HL-60 (cell line): ENCODE data around the gene SGSM1.
"Not testable (repeated sequence)": the region's sequence is repeated elsewhere in the genome, so short reads cannot be mapped to it uniquely, and the experiment has no call there.

Experiments
- DNase-seq, 2 experiments: peaks; one replicate each; pipeline ENCODE4 v3.0.0-alpha.2; 2010 to 2020; ENCODE audit warnings: low read depth in 1 of 2, low spot score in 1 of 2
- H3K27ac ChIP-seq: fragments of 250-450 bp; sonication (Bioruptor Pico); replicated peaks from 2 replicates; pipeline ENCODE4 v1.5.1; 2020; ENCODE audit warnings: mild to moderate bottlenecking, moderate library complexity
- H3K27me3 ChIP-seq: fragments of 250-450 bp; sonication (Bioruptor Pico); 2 replicates; pipeline ENCODE4 v1.5.1; 2021; ENCODE audit warnings: mild to moderate bottlenecking, moderate library complexity; ENCODE audit not compliant: insufficient read depth, poor library complexity, severe bottlenecking
- H3K4me3 ChIP-seq: replicated peaks from 2 replicates; pipeline ENCODE4 v1.5.1; 2011; ENCODE audit warnings: mild to moderate bottlenecking, control low read depth, low read length; ENCODE audit not compliant: insufficient read depth
- GABPA ChIP-seq: IDR thresholded peaks from 2 replicates; pipeline ENCODE4 v1.6.1; 2012; ENCODE audit warnings: low read depth
- POLR2AphosphoS5 ChIP-seq: IDR thresholded peaks from 2 replicates; pipeline ENCODE4 v1.6.1; 2012; ENCODE audit warnings: low read depth
- SPI1 ChIP-seq: IDR thresholded peaks from 2 replicates; pipeline ENCODE4 v1.6.1; 2012; ENCODE audit warnings: low read depth, mild to moderate bottlenecking, borderline replicate concordance
- TF ChIP-seq, protein P1 (sequence below): IDR thresholded peaks from one replicate; pipeline ENCODE4 v1.5.1; 2011; ENCODE audit warnings: low read length, control low read depth, inconsistent platforms; ENCODE audit not compliant: insufficient read depth
- TF ChIP-seq, protein P2 (sequence below): IDR thresholded peaks from 2 replicates; pipeline ENCODE4 v1.6.1; 2012; ENCODE audit warnings: low read depth; ENCODE audit not compliant: insufficient replicate concordance

SGSM1 gene

DNA sequence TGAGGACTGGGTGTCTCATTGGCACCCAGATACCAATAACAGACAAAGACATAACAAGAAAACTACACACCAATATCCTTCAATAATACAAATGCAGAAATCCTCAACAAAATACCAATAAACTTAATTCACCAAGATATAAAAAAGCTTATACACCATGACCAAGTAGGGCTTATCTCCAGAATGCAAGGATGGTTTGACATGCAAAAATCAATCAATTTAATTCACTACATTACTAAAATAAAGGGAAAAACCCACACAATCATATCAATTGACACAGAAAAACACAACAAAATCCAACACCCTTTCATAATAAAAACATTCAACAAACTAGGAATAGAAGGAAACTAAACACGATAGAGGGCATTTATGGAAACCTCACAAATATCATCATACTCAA is 99.9 kb downstream of the SGSM1 start:
- no peak for DNase-seq
- TF ChIP-seq, protein P1, sequence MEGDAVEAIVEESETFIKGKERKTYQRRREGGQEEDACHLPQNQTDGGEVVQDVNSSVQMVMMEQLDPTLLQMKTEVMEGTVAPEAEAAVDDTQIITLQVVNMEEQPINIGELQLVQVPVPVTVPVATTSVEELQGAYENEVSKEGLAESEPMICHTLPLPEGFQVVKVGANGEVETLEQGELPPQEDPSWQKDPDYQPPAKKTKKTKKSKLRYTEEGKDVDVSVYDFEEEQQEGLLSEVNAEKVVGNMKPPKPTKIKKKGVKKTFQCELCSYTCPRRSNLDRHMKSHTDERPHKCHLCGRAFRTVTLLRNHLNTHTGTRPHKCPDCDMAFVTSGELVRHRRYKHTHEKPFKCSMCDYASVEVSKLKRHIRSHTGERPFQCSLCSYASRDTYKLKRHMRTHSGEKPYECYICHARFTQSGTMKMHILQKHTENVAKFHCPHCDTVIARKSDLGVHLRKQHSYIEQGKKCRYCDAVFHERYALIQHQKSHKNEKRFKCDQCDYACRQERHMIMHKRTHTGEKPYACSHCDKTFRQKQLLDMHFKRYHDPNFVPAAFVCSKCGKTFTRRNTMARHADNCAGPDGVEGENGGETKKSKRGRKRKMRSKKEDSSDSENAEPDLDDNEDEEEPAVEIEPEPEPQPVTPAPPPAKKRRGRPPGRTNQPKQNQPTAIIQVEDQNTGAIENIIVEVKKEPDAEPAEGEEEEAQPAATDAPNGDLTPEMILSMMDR, result no peak
- TF ChIP-seq, protein P2, sequence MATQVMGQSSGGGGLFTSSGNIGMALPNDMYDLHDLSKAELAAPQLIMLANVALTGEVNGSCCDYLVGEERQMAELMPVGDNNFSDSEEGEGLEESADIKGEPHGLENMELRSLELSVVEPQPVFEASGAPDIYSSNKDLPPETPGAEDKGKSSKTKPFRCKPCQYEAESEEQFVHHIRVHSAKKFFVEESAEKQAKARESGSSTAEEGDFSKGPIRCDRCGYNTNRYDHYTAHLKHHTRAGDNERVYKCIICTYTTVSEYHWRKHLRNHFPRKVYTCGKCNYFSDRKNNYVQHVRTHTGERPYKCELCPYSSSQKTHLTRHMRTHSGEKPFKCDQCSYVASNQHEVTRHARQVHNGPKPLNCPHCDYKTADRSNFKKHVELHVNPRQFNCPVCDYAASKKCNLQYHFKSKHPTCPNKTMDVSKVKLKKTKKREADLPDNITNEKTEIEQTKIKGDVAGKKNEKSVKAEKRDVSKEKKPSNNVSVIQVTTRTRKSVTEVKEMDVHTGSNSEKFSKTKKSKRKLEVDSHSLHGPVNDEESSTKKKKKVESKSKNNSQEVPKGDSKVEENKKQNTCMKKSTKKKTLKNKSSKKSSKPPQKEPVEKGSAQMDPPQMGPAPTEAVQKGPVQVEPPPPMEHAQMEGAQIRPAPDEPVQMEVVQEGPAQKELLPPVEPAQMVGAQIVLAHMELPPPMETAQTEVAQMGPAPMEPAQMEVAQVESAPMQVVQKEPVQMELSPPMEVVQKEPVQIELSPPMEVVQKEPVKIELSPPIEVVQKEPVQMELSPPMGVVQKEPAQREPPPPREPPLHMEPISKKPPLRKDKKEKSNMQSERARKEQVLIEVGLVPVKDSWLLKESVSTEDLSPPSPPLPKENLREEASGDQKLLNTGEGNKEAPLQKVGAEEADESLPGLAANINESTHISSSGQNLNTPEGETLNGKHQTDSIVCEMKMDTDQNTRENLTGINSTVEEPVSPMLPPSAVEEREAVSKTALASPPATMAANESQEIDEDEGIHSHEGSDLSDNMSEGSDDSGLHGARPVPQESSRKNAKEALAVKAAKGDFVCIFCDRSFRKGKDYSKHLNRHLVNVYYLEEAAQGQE, result no peak
- no peak for TF ChIP-seq GABPA
- no peak for TF ChIP-seq SPI1
- TF ChIP-seq POLR2AphosphoS5, result no peak
- Histone ChIP-seq H3K27ac (no peak overlapping the region), H3K27me3 (no peaks in the 10 kb centered on the region), H3K4me3 (no peak overlapping the region)

DNA sequence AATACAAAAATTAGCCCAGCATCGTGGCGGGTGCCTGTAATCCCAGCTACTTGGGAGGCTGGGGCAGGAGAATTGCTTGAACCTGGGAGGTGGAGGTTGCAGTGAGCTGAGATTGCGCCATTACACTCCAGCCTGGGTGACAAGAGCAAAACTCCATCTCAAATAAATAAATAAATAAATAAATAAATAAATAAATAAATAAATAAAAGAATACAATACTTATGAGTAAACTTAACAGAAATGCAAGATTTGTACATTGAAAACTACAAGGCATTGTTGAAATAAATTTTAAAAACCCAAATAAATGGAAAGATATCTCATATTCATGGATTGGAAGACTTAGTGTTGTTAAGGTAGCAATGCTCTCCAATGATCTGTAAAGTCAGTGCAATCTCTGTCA is 101.1 kb downstream of the SGSM1 start:
- not testable (repeated sequence) for H3K27me3 ChIP-seq, DNase-seq, H3K27ac ChIP-seq, H3K4me3 ChIP-seq

DNA sequence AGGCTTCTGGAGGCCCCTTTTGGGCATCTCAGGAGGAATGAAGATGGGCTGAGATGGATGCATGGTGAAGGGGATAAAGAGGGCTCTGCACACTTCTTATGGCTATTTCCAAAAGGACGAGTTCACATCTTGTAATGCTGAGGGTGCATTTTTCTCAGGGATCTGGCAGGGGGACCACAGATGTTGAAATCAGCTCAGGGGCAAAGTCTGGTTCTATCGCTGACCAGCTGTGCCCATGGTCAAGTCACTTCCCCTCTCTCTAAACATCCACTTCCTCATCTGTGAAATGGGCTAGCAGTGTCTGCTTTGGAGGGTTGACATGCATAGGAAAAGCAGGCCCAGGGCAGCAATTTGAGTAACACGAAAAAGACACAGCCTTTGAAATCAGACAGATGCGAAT is 114.0 kb downstream of the SGSM1 start:
- no peak for DNase-seq
- Histone ChIP-seq H3K27me3 (no peaks in the 10 kb centered on the region), H3K27ac (no peak overlapping the region), H3K4me3 (no peak overlapping the region)
- TF ChIP-seq POLR2AphosphoS5 (no peak), SPI1 (peak; percentile 55; the same call in 1 of the 2 replicates)

DNA sequence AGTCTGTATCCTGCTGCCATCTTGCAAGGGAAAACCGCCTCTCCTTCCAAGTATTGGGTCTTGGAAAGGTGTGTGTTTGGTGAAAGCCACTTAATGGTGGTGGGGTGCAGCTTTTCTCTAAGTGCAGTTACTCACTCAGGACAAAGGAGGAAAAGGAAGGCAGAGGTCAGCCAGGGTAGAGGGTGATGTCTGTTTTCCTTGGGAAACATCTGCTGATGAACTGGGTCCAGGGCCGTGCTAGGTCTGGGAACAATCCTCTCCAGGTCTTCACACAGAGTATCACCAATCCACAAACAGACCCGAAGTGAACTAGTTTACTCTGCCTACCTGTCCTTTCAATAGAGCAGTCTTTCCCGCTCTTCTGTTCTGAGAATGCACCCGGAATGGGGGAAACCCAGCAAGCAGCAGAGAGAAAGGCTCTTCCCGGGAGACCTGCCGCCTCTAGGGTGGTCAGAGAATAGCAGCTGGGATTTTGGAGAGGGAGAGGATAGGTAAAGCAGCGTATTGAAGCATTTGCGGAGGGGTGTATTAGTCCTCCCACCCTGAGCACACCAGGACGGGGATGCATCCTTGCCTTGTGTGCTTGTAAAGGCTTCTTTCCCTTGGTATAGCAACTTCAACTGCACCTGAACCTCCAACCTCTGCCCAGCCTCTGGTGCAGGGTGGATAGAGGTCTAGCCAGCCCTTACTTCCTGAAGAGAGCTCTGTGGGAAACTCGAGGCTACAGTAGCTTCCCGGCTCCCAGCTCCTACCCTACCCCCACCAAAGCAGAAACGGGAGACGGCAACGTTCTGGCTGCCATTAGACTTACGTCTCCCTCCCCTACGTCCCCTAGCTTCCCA is 119.8 kb downstream of the SGSM1 start:
- no peaks in the 10 kb centered on the region for H3K27me3 ChIP-seq
- no peak overlapping the region for H3K27ac ChIP-seq
- no peak overlapping the region for H3K4me3 ChIP-seq
- DNase-seq, result no peak
- no peak for TF ChIP-seq POLR2AphosphoS5
- no peak for TF ChIP-seq GABPA
- no peak for TF ChIP-seq SPI1
- TF ChIP-seq, protein P1, result no peak
- TF ChIP-seq, protein P2, result no peak

DNA sequence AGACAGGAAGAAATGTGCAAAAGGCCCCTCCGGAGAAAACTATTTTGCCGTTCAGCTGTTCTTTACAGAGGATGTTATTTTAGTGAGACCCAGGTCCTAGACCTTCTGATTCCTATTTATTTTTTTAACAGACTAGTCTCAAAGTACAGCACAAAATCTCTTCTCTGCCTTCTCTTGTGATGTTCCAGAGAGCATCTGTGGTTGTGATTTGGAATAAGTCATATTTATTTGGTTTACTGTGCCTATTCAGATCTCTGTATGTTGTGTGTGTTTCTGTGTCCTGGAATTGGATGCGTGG is 120.4 kb downstream of the SGSM1 start:
- TF ChIP-seq GABPA, result no peak
- no peak for TF ChIP-seq SPI1
- TF ChIP-seq, protein P2, result no peak
- TF ChIP-seq, protein P1, result no peak
- TF ChIP-seq POLR2AphosphoS5, result no peak
- Histone ChIP-seq H3K27ac (no peak overlapping the region), H3K4me3 (no peak overlapping the region), H3K27me3 (no peaks in the 10 kb centered on the region)
- DNase-seq, result no peak
